GM12878 (cell line): ENCODE data around the gene CD83. TPM values are rescaled to one million over a fixed set of nuclear protein-coding genes. Genes with fewer than 3 reads are reported as not detected.

Source experiments
- ATAC-seq: fragments of 200-7000 bp; cut with Tn5 transposase; 3 replicates; pipeline ENCODE4 v1.9.1; 2020; ENCODE audit warnings: mild to moderate bottlenecking, moderate library complexity
- BruUV-seq: library from RNA; stranded (reverse); fragments of 400-500 nt; replicated peaks from 2 replicates; lab custom pipeline; 2021; lab: Mats Ljungman, UMichigan
- CTCF ChIA-PET: fragments of 300-600 bp; sonication (Branson Sonifier 250); formaldehyde crosslinking; extraction: SDS; loops from one replicate; lab custom pipeline; 2021; ENCODE audit warnings: inconsistent platforms; lab: Yijun Ruan, JAX
- POLR2A ChIA-PET: fragments of 350-600 bp; formaldehyde crosslinking; extraction: SDS; loops from one replicate; lab custom pipeline; 2021; ENCODE audit warnings: inconsistent platforms; lab: Charles Lee
- RAD21 ChIA-PET: fragments of 300-600 bp; sonication (Branson Sonifier 250); formaldehyde crosslinking; loops from one replicate; lab custom pipeline; 2023; ENCODE audit warnings: antibody characterized with exemption; ENCODE audit not compliant: unreplicated experiment; lab: Charles Lee
- SMC1A ChIA-PET: fragments of 300-600 bp; sonication (Branson Sonifier 250); formaldehyde crosslinking; loops from one replicate; lab custom pipeline; 2023; ENCODE audit not compliant: unreplicated experiment, uncharacterized antibody; lab: Charles Lee
- DNase-seq: peaks from one replicate; pipeline ENCODE4 v3.0.0-alpha.2; 2011; ENCODE audit warnings: low read depth, low spot score
- FAIRE-seq: peaks from 3 replicates; lab custom pipeline; 2011; peaks lifted over from hg19 to GRCh38; lab: Jason Lieb, UNC
- H2AFZ ChIP-seq: 2 replicates; pipeline ENCODE4 v1.6.0; 2011; ENCODE audit warnings: low read depth, low read length, control low read depth; ENCODE audit not compliant: control insufficient read depth
- H3K27ac ChIP-seq: 2 replicates; pipeline ENCODE4 v1.5.1; 2011; ENCODE audit warnings: control low read depth; ENCODE audit not compliant: control insufficient read depth, insufficient read depth
- H3K27me3 ChIP-seq, 2 experiments: replicated peaks in 1 of 2; 2 replicates each; pipeline versions ENCODE4 v1.6.0 to v1.6.1; 2011; ENCODE audit warnings: low read length in 1 of 2; ENCODE audit not compliant: control insufficient read depth in 2 of 2, insufficient read depth in 2 of 2
- H3K36me3 ChIP-seq, 2 experiments: 2 replicates each; pipeline ENCODE4 v1.5.1; 2011; ENCODE audit warnings: low read length in 1 of 2; ENCODE audit not compliant: control insufficient read depth in 2 of 2, insufficient read depth in 2 of 2
- H3K4me1 ChIP-seq: 2 replicates; pipeline ENCODE4 v1.6.1; 2011; ENCODE audit warnings: mild to moderate bottlenecking, low read length, moderate library complexity, mixed read lengths; ENCODE audit not compliant: control insufficient read depth, insufficient read depth
- H3K4me2 ChIP-seq: 2 replicates; pipeline ENCODE4 v1.6.0; 2011; ENCODE audit warnings: control low read depth; ENCODE audit not compliant: control insufficient read depth, insufficient read depth
- H3K4me3 ChIP-seq: fragments of 200-600 bp; sonication (generic); 2 replicates; pipeline ENCODE4 v1.5.1; 2016
- H3K79me2 ChIP-seq: 2 replicates; pipeline ENCODE4 v1.6.0; 2011; ENCODE audit warnings: low read length; ENCODE audit not compliant: control insufficient read depth, insufficient read depth
- H3K9ac ChIP-seq: 2 replicates; pipeline ENCODE4 v1.8.0; 2011; ENCODE audit warnings: low read length, control low read depth, mixed read lengths; ENCODE audit not compliant: control insufficient read depth, insufficient read depth
- H3K9me3 ChIP-seq: replicated peaks from 3 replicates; pipeline ENCODE4 v1.5.1; 2011; ENCODE audit warnings: mild to moderate bottlenecking, low read length; ENCODE audit not compliant: control insufficient read depth, insufficient read depth
- H4K20me1 ChIP-seq: 2 replicates; pipeline ENCODE4 v1.6.0; 2011; ENCODE audit not compliant: control insufficient read depth, insufficient read depth
- CHD2 ChIP-seq: IDR thresholded peaks from 2 replicates; pipeline ENCODE4 v1.6.1; 2011; ENCODE audit warnings: low read depth, low read length, improper control_type of control experiment, borderline replicate concordance
- EZH2 ChIP-seq: IDR thresholded peaks from 2 replicates; pipeline ENCODE4 v1.6.1; 2012; ENCODE audit warnings: low read depth, mild to moderate bottlenecking, control low read depth, inconsistent platforms, low read length, borderline replicate concordance; ENCODE audit not compliant: control insufficient read depth
- IKZF2 ChIP-seq, 2 experiments: fragments of 450-650 bp; IDR thresholded peaks; 2 replicates each; pipeline ENCODE4 v1.6.1; 2017; ENCODE audit warnings: mild to moderate bottlenecking in 2 of 2, moderate library complexity in 2 of 2
- NFYA ChIP-seq: IDR thresholded peaks from 2 replicates; pipeline ENCODE4 v1.6.1; 2011; ENCODE audit warnings: low read depth, mild to moderate bottlenecking, low read length, improper control_type of control experiment, borderline replicate concordance
- POLR2AphosphoS5 ChIP-seq: IDR thresholded peaks from 2 replicates; pipeline ENCODE4 v1.6.1; 2011; ENCODE audit warnings: mild to moderate bottlenecking, low read length, inconsistent platforms
- STAT1 ChIP-seq: fragments of 450-650 bp; conservative IDR thresholded peaks from 2 replicates; pipeline ENCODE4 v1.6.1; 2014; ENCODE audit warnings: antibody characterized with exemption, mild to moderate bottlenecking
- TCF7 ChIP-seq: IDR thresholded peaks from 2 replicates; pipeline ENCODE4 v1.6.1; 2014; ENCODE audit warnings: antibody characterized with exemption, borderline replicate concordance
- ZBED1 ChIP-seq: IDR thresholded peaks from 2 replicates; pipeline ENCODE4 v1.6.1; 2016; ENCODE audit warnings: borderline replicate concordance
- ZNF207 ChIP-seq: fragments of 450-650 bp; IDR thresholded peaks from 2 replicates; pipeline ENCODE4 v1.6.1; 2014; ENCODE audit warnings: antibody characterized with exemption, mild to moderate bottlenecking, borderline replicate concordance
- WGBS: methylation state at CpG from one replicate; pipeline ENCODE4 v1.1.6; 2016; ENCODE audit warnings: low lambda C conversion rate; ENCODE audit not compliant: insufficient replicate concordance, insufficient coverage; ENCODE audit errors: missing lambda C conversion rate; 5-methylcytosine and 5-hydroxymethylcytosine counted together
- in situ Hi-C: fragments of 300-500 bp; cut with MboI; formaldehyde crosslinking; loops from 9 replicates; pipeline ENCODE4 v1.14.3; 2018; ENCODE audit warnings: mixed read lengths
- intact Hi-C: fragments of 100-400 bp; cut with micrococcal nuclease; formaldehyde crosslinking; loops from one replicate; pipeline ENCODE4 v1.14.2; 2022; ENCODE audit not compliant: unreplicated experiment
- polyA plus RNA-seq, 11 experiments: library from polyadenylated mRNA; depleted of rRNA in 4 of 11; unstranded in 6 of 11; stranded (reverse) in 5 of 11; fragments of >200 nt; fragmentation: Nextera tagmentation in 4 of 11; fragmentation: Illumina TruSeq in 1 of 11; extraction: Ambion mirVana in 4 of 11; extraction: Trizol in 1 of 11; gene quantifications; 1 replicate in 1 of 11; 2 replicates in 10 of 11; pipeline versions ENCODE4 v1.2.1 to v1.2.3, GENCODE V29; 2011 to 2016; ENCODE audit warnings: inconsistent platforms in 2 of 11, missing spikeins in 2 of 11, low read depth in 1 of 11
- total RNA-seq, 4 experiments: library from RNA; depleted of rRNA in 3 of 4; stranded (reverse); fragments of >200 nt in 3 of 4; fragmentation: Illumina TruSeq in 1 of 4; extraction: Trizol in 1 of 4; gene quantifications; 2 replicates each; pipeline versions ENCODE4 v1.2.1 to v1.2.3, GENCODE V29; 2013 to 2021
- TF ChIP-seq, protein P1 (sequence below): fragments of 450-650 bp; IDR thresholded peaks from 2 replicates; pipeline ENCODE4 v1.6.1; 2018; ENCODE audit warnings: borderline replicate concordance, mild to moderate bottlenecking; ENCODE audit not compliant: partially characterized antibody
- TF ChIP-seq, protein P2 (sequence below): fragments of 150-350 bp; IDR thresholded peaks from 2 replicates; pipeline ENCODE4 v1.6.1; 2016; ENCODE audit warnings: low read depth, low read length

Gene CD83
- total and polyA plus RNA-seq, 10 of the 15 experiments (the other 5 are each of a cell fraction or from before 2014, with no cell fraction given), result 76.1 to 174 (median 129) TPM

DNA sequence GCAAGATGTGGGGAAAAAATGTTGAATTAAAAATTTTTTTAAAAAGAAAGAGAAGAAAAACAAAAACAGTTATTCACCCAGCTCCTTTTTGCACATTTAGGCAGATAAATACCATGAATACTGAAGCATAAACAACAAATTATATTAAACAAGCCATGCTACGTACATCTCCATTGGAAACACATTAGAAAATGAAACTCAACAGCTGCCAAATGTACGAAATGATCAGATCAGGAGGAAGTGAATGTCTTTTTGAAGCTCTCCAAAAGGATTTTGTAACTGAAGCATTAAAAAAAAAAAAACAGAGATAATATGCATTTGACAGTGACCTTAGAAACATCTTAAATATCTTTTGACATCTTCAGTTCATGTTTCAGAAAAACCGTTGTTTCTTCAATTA lies 56.7 kb downstream of the CD83 start:
- H3K4me1 ChIP-seq, result no peaks in the 10 kb centered on the region
- no peak overlapping the region for H3K4me3 ChIP-seq
- no peaks in the 10 kb centered on the region for H4K20me1 ChIP-seq
- ATAC-seq (no peak), DNase-seq (no peak), FAIRE-seq (no peak)
- H3K79me2 ChIP-seq, result no peaks in the 10 kb centered on the region
- H2AFZ ChIP-seq, result no peak overlapping the region
- H3K36me3 ChIP-seq, result no peaks in the 10 kb centered on the region
- 39% methylated on average over 3 of the region's 3 CpGs for WGBS
- CTCF ChIA-PET, result interaction anchor here (0.7 kb wide), 1 partner anchor 12 kb away, joined by 4 read pairs; no protein-coding TSS in a partner anchor
- H3K9ac ChIP-seq, result no peak overlapping the region
- in situ Hi-C loops, result no loop called here
- RAD21 ChIA-PET, result no interaction called here
- POLR2A ChIA-PET, result no interaction called here
- no TSS peak for BruUV-seq
- SMC1A ChIA-PET, result interaction anchor here (1.1 kb wide), 1 partner anchor 9 kb away, joined by 4 read pairs; no protein-coding TSS in a partner anchor
- no peaks in the 10 kb centered on the region for H3K27me3 ChIP-seq
- no peak overlapping the region for H3K27ac ChIP-seq
- intact Hi-C loops, result no loop called here
- TF ChIP-seq ZNF207, result no peak
- TF ChIP-seq, protein P1, sequence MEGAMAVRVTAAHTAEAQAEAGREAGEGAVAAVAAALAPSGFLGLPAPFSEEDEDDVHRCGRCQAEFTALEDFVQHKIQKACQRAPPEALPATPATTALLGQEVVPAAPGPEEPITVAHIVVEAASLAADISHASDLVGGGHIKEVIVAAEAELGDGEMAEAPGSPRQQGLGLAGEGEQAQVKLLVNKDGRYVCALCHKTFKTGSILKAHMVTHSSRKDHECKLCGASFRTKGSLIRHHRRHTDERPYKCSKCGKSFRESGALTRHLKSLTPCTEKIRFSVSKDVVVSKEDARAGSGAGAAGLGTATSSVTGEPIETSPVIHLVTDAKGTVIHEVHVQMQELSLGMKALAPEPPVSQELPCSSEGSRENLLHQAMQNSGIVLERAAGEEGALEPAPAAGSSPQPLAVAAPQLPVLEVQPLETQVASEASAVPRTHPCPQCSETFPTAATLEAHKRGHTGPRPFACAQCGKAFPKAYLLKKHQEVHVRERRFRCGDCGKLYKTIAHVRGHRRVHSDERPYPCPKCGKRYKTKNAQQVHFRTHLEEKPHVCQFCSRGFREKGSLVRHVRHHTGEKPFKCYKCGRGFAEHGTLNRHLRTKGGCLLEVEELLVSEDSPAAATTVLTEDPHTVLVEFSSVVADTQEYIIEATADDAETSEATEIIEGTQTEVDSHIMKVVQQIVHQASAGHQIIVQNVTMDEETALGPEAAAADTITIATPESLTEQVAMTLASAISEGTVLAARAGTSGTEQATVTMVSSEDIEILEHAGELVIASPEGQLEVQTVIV, result no peak
- no peak for TF ChIP-seq STAT1
- no peak for TF ChIP-seq IKZF2 (IDR thresholded peaks at IDR 0.05)
- no peak overlapping the region for H3K4me2 ChIP-seq
- H3K9me3 ChIP-seq, result peaks cover 7% of the 10 kb centered on the region

DNA sequence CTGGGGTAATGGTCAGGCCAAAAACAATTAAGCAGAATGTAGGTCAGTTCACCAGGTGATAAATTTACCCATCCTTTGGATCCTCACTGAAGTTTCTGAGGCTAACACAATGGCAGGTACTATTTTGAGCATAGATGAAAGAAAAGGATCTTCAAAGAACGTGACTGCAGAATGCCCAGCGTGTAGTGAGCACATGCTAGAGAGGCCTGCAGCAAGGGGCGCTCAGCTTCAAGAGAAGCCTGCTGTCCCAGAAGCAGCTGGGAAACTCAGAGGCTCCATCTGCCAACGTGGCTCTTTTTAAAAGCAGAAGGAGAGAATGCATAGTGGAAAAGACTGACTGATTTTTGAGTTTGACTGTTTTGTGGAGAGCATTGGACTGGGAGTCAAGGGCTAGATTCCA lies 57.4 kb downstream of the CD83 start:
- WGBS, result 59% methylated on average over 4 of the region's 4 CpGs
- Histone ChIP-seq H3K27ac (no peak overlapping the region), H3K27me3 (no peaks in the 10 kb centered on the region), H2AFZ (no peak overlapping the region), H3K4me1 (no peaks in the 10 kb centered on the region), H3K9ac (no peak overlapping the region), H3K79me2 (no peaks in the 10 kb centered on the region), H3K36me3 (no peaks in the 10 kb centered on the region), H3K4me2 (no peak overlapping the region), H3K9me3 (peaks cover 1% of the 10 kb centered on the region; the same call in 1 of the 3 replicates), H3K4me3 (no peak overlapping the region), H4K20me1 (no peaks in the 10 kb centered on the region)
- ChIA-PET CTCF (no interaction called here), SMC1A (no interaction called here), RAD21 (no interaction called here), POLR2A (no interaction called here)
- in situ Hi-C loops, result no loop called here
- intact Hi-C loops, result no loop called here
- DNase-seq (no peak), ATAC-seq (no peak), FAIRE-seq (no peak)
- BruUV-seq, result no TSS peak
- TF ChIP-seq ZBED1 (no peak), TCF7 (no peak), STAT1 (no peak), CHD2 (no peak), EZH2 (no peak), NFYA (no peak), POLR2AphosphoS5 (no peak)
- TF ChIP-seq, protein P2, sequence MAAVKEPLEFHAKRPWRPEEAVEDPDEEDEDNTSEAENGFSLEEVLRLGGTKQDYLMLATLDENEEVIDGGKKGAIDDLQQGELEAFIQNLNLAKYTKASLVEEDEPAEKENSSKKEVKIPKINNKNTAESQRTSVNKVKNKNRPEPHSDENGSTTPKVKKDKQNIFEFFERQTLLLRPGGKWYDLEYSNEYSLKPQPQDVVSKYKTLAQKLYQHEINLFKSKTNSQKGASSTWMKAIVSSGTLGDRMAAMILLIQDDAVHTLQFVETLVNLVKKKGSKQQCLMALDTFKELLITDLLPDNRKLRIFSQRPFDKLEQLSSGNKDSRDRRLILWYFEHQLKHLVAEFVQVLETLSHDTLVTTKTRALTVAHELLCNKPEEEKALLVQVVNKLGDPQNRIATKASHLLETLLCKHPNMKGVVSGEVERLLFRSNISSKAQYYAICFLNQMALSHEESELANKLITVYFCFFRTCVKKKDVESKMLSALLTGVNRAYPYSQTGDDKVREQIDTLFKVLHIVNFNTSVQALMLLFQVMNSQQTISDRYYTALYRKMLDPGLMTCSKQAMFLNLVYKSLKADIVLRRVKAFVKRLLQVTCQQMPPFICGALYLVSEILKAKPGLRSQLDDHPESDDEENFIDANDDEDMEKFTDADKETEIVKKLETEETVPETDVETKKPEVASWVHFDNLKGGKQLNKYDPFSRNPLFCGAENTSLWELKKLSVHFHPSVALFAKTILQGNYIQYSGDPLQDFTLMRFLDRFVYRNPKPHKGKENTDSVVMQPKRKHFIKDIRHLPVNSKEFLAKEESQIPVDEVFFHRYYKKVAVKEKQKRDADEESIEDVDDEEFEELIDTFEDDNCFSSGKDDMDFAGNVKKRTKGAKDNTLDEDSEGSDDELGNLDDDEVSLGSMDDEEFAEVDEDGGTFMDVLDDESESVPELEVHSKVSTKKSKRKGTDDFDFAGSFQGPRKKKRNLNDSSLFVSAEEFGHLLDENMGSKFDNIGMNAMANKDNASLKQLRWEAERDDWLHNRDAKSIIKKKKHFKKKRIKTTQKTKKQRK, result no peak
